Measurements from ENCODE around the gene GAPDH.

Gene GAPDH

GRCh38 chr12:6522193-6522592, 12.1 kb upstream of the GAPDH start:
- DNase-seq (ENCODE audit: low read depth in 2 of 2), result no peak
- no peak overlapping the region for H3K4me3 ChIP-seq (replicated peaks in 1 of 2; ENCODE audit: low read depth in 2 of 2, low read length in 2 of 2)
- TF ChIP-seq CTCF (IDR thresholded peaks at IDR 0.05; ENCODE audit: low read depth, low read length), result no peak

- no peak for DNase-seq (ENCODE audit: low read depth in 2 of 2)
- no peak for TF ChIP-seq CTCF (IDR thresholded peaks at IDR 0.05; ENCODE audit: low read depth, low read length)
- H3K4me3 ChIP-seq (replicated peaks in 1 of 2; ENCODE audit: low read depth in 2 of 2, low read length in 2 of 2), result no peak overlapping the region
These were observed 10.6 kb upstream of the GAPDH start for GRCh38 chr12:6523708-6524107.

GRCh38 chr12:6524648-6525047, 9.7 kb upstream of the GAPDH start:
- H3K4me3 ChIP-seq (replicated peaks in 1 of 2; ENCODE audit: low read depth in 2 of 2, low read length in 2 of 2), result no peak overlapping the region
- no peak for TF ChIP-seq CTCF (IDR thresholded peaks at IDR 0.05; ENCODE audit: low read depth, low read length)

GRCh38 chr12:6526201-6526600, 8.1 kb upstream of the GAPDH start:
- no peak for DNase-seq (ENCODE audit: low read depth in 2 of 2)

More at GRCh38 chr12:6524648-6525047, 9.7 kb upstream of the GAPDH start:
- DNase-seq (ENCODE audit: low read depth in 2 of 2), result no peak

GRCh38 chr12:6526766-6527525, 7.4 kb upstream of the GAPDH start:
- TF ChIP-seq CTCF (IDR thresholded peaks at IDR 0.05; ENCODE audit: low read depth, low read length), result no peak
- no peak overlapping the region for H3K4me3 ChIP-seq (replicated peaks in 1 of 2; ENCODE audit: low read depth in 2 of 2, low read length in 2 of 2)
- no peak for DNase-seq (ENCODE audit: low read depth in 2 of 2)

More at GRCh38 chr12:6526201-6526600, 8.1 kb upstream of the GAPDH start:
- no peak overlapping the region for H3K4me3 ChIP-seq (replicated peaks in 1 of 2; ENCODE audit: low read depth in 2 of 2, low read length in 2 of 2)
- TF ChIP-seq CTCF (IDR thresholded peaks at IDR 0.05; ENCODE audit: low read depth, low read length), result no peak

GRCh38 chr12:6527711-6528110, 6.6 kb upstream of the GAPDH start:
- no peak for TF ChIP-seq CTCF (IDR thresholded peaks at IDR 0.05; ENCODE audit: low read depth, low read length)
- no peak overlapping the region for H3K4me3 ChIP-seq (replicated peaks in 1 of 2; ENCODE audit: low read depth in 2 of 2, low read length in 2 of 2)
- DNase-seq (ENCODE audit: low read depth in 2 of 2), result no peak
